Ammon's horn (tissue), 1 donor: ENCODE results near the gene SLC35F5.
"Not testable (repeated sequence)": the region's sequence is repeated elsewhere in the genome, so short reads cannot be mapped to it uniquely, and the experiment has no call there.

Experiments
- DNase-seq: peaks from one replicate; pipeline ENCODE4 v3.0.0-alpha.2; 2016; ENCODE audit warnings: low spot score

SLC35F5 gene, protein sequence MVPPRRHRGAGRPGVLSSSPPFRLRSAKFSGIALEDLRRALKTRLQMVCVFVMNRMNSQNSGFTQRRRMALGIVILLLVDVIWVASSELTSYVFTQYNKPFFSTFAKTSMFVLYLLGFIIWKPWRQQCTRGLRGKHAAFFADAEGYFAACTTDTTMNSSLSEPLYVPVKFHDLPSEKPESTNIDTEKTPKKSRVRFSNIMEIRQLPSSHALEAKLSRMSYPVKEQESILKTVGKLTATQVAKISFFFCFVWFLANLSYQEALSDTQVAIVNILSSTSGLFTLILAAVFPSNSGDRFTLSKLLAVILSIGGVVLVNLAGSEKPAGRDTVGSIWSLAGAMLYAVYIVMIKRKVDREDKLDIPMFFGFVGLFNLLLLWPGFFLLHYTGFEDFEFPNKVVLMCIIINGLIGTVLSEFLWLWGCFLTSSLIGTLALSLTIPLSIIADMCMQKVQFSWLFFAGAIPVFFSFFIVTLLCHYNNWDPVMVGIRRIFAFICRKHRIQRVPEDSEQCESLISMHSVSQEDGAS

DNA sequence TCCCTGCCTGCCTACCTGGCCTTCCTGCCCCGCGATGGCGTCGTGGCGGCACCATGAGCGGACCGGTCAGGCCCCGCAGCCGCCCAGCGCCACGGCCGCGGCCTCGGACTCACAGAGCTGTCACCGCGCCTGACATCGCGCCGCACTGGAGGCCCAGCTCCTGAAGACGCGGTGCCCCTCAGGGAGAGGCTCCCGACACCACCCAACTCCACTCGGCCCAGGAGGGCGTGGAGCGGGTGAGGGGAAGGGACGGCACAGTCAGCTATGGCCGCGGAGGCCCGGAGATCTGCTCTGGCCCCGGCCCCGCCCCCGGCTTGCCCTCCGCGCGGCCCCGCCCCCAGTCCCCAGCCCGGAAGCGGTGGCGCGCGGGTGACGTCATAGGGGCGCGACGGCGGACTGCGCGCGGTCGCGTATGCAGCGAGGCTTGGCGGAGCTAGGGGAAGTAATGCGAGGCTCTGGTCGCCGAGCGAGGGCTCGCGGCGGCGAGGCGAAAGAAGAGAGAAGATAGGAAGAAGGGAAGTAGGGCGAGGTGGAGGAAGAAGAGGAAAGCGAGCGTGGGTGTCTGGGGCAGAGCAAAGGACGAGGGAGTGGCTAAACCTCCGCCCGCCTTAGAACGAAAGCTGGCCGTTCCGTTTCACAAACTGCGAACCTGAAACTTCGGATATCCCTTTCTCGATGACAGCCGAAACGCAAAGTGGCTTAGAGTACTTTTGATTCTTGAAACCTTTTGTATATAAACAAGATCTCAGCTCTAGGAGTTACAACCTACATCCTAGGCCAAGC, at the start of gene SLC35F5:
Gene SLC35F5, minus strand, starts transcription at position 288 of the 783 bp plus-strand sequence. Its CDS starts 233 bp downstream, at position 55.
- DNase-seq = peak; percentile 92

DNA sequence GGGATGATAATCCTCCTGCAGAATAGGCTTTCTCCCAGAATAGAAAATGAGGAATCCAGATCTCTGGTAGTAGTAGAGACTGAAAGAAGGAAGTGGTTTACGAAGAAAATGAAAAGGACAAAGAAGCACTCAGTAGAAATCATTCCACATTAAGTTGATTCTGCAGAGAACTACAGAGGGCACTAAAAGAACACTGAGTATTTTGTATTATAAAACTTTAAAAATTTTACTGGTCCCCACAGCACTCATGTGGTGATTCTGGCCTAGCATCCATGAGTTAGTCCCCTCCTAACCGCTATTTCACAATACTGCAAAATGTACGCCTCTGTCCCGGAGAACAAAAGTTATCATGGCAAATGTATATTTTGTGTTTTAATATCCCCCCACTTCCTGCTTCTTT, 42.9 kb upstream of the SLC35F5 start:
- DNase-seq = no peak

GRCh38 chr2:113797237-113797636, 40.8 kb upstream of the SLC35F5 start:
- no peak for DNase-seq

GRCh38 chr2:113796592-113797175, 40.2 kb upstream of the SLC35F5 start:
- no peak for DNase-seq

DNA sequence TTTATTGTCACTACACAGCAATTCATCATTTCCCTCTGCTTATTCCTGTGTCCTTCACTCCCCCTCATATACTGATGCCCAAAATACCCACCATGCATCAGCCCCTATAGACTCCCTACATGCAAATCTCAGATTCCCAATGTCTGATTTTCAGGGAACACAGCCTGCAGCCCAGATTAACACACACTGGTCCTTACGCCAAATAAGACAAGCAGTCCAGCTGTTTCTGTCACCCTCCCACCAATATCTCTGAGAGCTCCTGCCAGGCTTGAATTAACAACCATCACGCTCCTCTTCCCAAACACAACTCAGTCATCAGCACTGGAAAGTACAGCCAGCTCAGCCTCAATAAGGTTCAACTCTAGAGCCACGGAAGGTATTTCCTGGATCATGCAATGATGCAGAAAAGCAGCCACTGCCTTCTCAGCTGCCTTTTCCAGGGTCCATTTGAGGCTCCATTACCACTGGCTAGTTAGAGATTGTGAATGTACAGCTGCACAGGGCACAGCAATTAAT, 39.0 kb upstream of the SLC35F5 start:
- DNase-seq = peak; percentile 5

GRCh38 chr2:113791697-113792590, 35.5 kb upstream of the SLC35F5 start:
- no peak for DNase-seq

DNA sequence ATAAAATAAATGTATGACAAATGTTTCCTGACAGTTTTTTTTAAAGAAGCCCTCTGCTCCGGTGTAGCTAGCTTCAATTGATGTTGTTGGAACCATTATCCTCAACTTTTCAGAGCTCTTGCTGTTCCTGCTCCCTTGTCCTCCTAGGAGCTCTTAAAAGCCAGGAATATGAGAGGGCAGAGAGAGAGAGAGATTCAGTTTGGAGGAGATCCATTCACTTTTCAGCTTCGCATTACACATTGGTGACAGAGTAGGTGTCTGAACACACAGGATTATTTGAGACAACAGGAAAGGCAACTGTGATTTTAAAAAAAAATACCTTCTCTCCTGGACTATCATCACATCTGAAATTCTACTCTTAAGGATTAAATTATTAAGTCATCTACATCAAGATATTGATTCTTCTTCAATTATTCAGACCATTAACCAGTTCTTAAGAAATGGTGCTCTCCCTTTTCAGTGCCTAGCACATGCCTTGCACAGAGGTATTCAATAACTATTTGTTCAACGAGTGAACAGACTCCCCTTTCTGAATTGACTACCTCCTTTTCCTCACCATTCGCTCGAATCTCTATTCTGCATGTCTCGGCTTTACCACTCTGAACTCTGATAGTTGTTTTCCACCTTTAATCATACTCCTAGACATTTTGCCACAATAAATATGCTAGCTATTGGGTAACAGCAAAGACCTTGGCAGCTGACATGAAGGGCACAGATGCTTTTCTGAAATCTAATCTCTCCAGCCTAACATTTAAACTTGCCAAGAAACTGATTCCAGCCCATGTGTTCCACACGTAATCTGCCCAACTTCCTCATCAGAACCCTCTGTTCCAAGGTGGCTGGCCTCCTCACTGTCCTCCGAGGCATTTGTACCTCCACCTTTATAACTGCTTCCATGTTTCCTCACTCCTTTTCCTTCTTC, 28.6 kb upstream of the SLC35F5 start:
- DNase-seq = peak; percentile 4

DNA sequence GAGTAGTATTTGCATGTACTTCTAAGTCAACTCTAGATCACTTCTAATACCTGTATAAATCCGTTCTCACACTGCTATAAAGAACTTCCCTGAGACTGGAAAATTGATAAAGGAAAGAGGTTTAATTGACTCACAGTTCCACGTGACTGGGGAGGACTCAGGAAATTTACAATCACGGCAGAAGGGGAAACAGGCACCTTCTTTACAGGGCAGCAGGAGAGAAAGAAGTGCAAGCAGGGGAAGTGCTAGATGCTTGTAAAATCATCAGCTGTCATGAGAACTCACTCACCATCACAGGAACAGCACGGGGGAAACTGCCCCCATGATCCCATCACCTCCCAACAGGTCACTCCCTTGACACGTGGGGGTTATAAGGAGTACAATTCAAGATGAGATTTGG, 24.0 kb upstream of the SLC35F5 start:
- DNase-seq = no peak

DNA sequence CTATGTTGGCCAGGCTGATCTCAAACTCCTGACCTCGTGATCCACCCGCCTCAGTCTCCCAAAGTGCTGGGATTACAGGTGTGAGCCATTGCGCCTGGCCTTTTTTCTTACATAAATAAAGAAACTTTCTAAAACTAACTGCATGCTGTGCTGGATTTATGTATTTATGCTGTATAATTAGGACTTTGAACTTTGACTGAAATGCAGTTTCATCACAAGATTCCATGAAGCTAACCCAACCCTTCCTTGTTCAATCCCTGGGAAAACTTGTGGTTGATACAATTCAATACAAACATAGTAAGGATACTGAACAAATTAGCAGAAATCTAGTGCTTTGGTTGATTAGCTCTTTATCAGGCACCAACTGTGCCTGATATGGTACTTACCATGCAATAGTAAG, 20.9 kb upstream of the SLC35F5 start:
- DNase-seq = no peak

DNA sequence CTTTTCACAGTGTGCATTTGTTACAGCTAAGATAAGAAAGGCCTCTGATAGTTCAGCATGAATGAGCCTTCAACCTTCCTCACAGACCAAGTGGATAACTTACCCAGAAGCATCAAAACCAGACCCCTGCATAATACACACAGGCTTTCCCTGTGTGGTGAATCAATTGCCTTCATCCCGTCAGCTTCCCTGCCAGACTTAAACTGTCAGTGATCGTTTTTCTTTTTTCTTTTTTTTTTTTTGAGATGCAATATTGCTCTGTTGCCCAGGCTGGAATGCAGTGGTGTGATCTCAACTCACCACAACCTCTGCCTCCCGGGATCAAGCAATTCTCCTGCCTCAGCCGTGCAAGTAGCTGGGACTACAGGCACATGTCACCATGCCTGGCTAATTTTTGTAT, 20.5 kb upstream of the SLC35F5 start:
- no peak for DNase-seq

DNA sequence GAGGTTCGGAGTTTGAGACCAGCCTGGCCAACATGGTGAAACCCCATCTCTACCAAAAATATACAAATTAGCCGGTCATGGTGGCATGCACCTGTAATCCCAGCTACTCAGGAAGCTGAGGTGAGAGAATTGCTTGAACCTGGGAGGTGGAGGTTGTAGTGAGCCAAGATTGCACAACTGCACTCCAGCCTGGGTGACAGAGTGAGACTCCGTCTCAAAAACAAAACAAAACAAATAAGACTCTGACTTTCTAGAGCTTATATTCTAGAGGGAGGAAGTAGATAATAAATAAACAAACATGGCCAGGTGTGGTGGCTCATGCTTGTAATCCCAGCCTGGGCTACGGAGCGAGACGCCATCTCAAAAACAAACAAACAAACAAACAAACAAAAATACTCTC, 18.2 kb upstream of the SLC35F5 start:
- not testable (repeated sequence) for DNase-seq

DNA sequence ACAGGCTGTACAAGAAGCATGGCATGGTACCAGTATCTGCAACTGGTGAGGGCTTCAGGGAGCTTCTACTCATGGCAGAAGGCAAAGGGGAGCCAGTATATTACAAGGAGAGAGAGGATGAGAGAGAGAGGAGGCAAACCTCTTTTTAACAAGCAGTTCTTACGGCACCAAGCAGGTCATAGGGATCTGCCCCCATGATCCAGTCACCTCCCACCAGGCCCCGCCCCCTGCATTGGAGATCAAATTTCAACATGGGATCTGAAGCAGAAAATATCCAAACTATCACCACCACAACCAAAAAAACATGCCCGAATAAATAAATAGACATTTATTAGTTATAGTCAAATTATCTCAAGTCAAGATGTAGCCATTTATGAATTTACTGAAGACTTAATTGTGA, 14.5 kb upstream of the SLC35F5 start:
- no peak for DNase-seq

DNA sequence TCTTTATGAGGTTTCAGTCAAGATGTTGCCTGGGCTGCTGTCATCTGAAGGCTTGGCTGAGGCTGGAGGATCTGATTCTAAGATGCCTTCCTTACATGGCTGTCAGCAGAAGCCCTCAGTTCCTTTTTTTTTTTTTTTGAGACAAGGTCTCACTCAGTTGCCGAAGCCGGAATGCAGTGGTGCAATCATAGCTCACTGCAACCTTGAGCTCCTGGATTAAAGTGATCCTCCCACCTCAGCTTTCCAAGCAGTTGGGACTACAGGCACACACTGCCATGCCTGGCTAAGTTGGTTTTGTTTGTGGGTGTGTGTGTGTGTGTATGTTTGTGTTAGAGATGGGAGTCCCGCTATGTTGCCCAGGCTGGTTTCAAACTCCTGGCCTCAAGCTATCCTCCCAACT, 13.1 kb upstream of the SLC35F5 start:
- DNase-seq = no peak

DNA sequence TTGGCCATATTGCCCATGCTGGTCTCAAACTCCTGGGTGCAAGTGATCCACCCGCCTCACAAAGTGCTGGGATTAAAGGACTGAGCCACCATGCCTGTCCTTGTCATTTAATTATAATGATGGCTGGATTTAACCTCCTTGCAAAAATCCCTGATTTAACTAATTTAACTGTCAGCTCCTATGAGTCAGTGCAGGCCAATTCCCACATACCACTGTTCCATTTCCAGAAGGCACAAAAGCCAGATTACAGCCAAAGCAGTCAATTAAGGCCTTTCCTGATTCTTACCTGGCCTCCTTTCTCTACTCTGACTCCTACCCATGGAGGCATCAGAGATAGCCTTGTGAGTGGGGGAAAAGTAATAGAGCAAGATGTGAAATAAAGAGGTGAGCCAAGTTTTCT, 12.3 kb upstream of the SLC35F5 start:
- no peak for DNase-seq

DNA sequence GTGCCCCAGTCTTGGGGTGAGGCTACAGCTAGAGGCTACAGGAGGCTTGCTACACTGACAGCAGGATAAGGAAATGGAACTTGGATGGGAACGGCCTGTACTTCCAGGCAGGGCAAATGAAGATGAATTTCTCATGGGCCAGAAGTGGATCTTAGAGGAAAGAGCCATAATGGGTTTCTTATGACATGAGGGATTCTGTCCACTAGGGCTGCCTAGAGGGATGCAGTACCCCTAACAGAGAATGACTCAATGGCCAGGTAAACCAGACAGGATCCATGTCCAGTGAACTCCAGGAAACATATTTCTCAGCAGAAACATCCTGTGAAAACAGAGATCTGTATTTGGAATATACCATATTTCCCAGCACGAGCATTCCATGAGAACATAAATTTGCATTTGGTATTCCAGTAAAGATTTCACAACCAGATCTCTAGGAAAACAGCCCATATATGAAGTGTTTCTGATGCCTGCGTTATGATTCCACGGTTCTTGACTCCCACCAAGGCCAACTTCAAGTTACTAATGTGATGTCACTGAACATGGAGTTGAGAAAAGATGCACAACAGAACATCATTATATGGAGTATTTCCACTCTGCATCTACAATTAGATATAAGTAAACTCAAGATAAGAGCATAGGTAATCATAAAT, 11.5 kb upstream of the SLC35F5 start:
- no peak for DNase-seq

- no peak for DNase-seq
These were observed 8.8 kb upstream of the SLC35F5 start for GRCh38 chr2:113765276-113765675.

DNA sequence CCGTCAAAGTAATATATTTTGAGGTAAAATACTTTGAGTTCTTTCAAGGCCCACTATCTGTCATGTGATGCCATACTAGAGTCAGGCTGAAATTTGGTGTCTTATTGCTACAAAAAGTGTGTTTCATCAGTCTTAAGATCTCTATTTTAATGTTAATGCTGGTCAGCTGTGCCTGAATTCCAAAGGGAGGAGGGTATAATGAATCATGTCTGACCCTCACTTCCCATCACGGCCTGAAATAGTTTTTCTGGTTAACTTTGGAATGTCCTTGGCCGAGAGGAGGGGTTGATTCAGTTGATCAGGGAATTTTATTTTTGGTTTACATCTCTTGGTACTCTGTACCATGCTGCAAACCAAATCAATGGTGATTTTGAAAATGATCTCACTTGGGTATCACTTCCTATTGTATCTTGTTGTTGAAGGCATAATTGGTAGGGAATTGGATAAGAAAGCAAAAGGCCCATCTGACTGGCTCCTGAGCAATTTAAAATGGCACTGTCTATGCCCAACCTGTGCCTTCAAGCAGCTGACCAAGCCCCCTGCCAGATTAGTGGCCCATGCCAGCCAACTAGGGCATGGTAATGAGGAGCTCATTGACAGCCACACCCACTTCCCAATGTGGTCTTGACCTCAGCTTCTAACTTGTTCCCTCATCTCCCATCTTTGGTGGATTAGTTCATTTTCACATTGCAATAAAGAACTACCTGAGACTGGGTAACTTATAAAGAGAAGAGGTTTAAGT, 6.1 kb upstream of the SLC35F5 start:
- no peak for DNase-seq

- DNase-seq = no peak
These were observed 4.0 kb upstream of the SLC35F5 start for GRCh38 chr2:113760400-113760799.

DNA sequence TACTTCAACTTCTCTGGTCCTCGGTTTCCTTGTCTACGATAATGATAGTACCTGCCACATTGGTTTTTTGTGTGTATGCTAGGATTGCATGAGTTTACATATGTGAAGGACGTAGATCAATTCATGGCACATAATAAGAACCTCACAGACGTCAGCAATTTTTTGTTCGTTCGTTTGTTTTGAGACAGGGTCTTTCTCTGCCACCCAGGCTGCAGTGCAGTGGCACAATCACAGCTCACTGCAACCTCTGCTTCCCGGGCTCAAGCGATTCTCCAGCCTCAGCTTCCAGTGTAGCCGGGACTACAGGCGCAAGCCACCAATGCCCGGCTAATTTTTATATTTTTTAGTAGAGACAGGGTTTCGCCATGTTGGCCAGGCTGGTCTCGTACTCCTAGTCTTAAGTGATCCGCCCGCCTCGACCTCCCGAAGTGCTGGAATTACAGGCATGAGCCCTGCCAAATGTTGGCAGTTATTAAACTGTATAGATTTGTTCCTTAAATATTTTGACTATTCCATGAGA, 756 bp upstream of the SLC35F5 start:
- DNase-seq = no peak
